Endothelial cell of umbilical vein (primary cell): ENCODE measurements around the gene ETHE1. TPM values are rescaled to one million over a fixed set of nuclear protein-coding genes. Genes with fewer than 3 reads are reported as not detected.
A peak's percentile ranks its signal among the peaks of the same experiment; 100 is the strongest.

Source experiments
- BruUV-seq: library from RNA; stranded (reverse); fragments of 400-500 nt; replicated peaks from 2 replicates; lab custom pipeline; 2021; lab: Mats Ljungman, UMichigan
- CTCF ChIA-PET: fragments of 300-600, 350-600 bp; sonication (Branson Sonifier 250); formaldehyde crosslinking; loops from one replicate; lab custom pipeline; 2021; ENCODE audit warnings: antibody characterized with exemption, inconsistent platforms; lab: Charles Lee
- POLR2A ChIA-PET: fragments of 300-600, 350-600 bp; sonication (Branson Sonifier 250); formaldehyde crosslinking; loops from one replicate; lab custom pipeline; 2021; ENCODE audit warnings: antibody characterized with exemption, inconsistent platforms; lab: Charles Lee
- DNase-seq: peaks from one replicate; pipeline ENCODE4 v3.0.0-alpha.2; 2011; ENCODE audit warnings: low read depth, low spot score
- FAIRE-seq: peaks from 2 replicates; lab custom pipeline; 2011; peaks lifted over from hg19 to GRCh38; lab: Jason Lieb, UNC
- H2AFZ ChIP-seq: 2 replicates; pipeline ENCODE4 v1.6.0; 2012; ENCODE audit warnings: low read depth, low read length, control low read depth, inconsistent platforms
- H3K27ac ChIP-seq: 2 replicates; pipeline ENCODE4 v1.5.1; 2011; ENCODE audit warnings: low read depth, mild to moderate bottlenecking, control low read depth, low read length, moderate library complexity; ENCODE audit not compliant: insufficient read depth
- H3K27me3 ChIP-seq, 2 experiments: 2 replicates each; pipeline versions ENCODE4 v1.6.0 to v1.6.1; 2011; ENCODE audit warnings: low read length in 2 of 2, mixed read lengths in 1 of 2; ENCODE audit not compliant: control insufficient read depth in 2 of 2, insufficient read depth in 2 of 2
- H3K36me3 ChIP-seq, 2 experiments: 2 replicates in 1 of 2; 3 replicates in 1 of 2; pipeline ENCODE4 v1.5.1; 2011; ENCODE audit warnings: low read length in 2 of 2, mild to moderate bottlenecking in 1 of 2, moderate library complexity in 1 of 2; ENCODE audit not compliant: control insufficient read depth in 2 of 2, insufficient read depth in 2 of 2; ENCODE audit errors: extremely low read depth in 1 of 2
- H3K4me1 ChIP-seq: 3 replicates; pipeline ENCODE4 v1.5.1; 2011; ENCODE audit warnings: mild to moderate bottlenecking, low read length; ENCODE audit not compliant: control insufficient read depth, insufficient read depth; ENCODE audit errors: extremely low read depth
- H3K4me2 ChIP-seq: 2 replicates; pipeline ENCODE4 v1.6.1; 2011; ENCODE audit warnings: low read length, control low read depth, mixed read lengths; ENCODE audit not compliant: insufficient read depth
- H3K4me3 ChIP-seq, 3 experiments: fragments of 200-600 bp in 1 of 3; sonication (generic), shearing (Covaris generic) in 1 of 3; replicated peaks in 1 of 3; 2 replicates each; pipeline ENCODE4 v1.5.1; 2011 to 2016; ENCODE audit warnings: control low read depth in 3 of 3, low read length in 3 of 3, mild to moderate bottlenecking in 2 of 3, inconsistent platforms in 1 of 3, low read depth in 1 of 3, moderate library complexity in 1 of 3; ENCODE audit not compliant: insufficient read depth in 1 of 3
- H3K79me2 ChIP-seq: 2 replicates; pipeline ENCODE4 v1.6.0; 2012; ENCODE audit warnings: low read length, inconsistent platforms; ENCODE audit not compliant: control insufficient read depth, insufficient read depth
- H3K9ac ChIP-seq: replicated peaks from 2 replicates; pipeline ENCODE3; 2011; ENCODE audit warnings: low read length, control low read depth; ENCODE audit not compliant: insufficient read depth; ENCODE audit errors: extremely low read depth
- H3K9me1 ChIP-seq: replicated peaks from 3 replicates; pipeline ENCODE4 v1.6.0; 2011; ENCODE audit warnings: mild to moderate bottlenecking, low read length; ENCODE audit not compliant: control insufficient read depth, insufficient read depth; ENCODE audit errors: extremely low read depth
- H3K9me3 ChIP-seq: replicated peaks from 2 replicates; pipeline ENCODE4 v1.5.1; 2012; ENCODE audit warnings: low read length, inconsistent platforms; ENCODE audit not compliant: control insufficient read depth, insufficient read depth
- H4K20me1 ChIP-seq: replicated peaks from 2 replicates; pipeline ENCODE3; 2011; ENCODE audit warnings: mild to moderate bottlenecking, low read length; ENCODE audit not compliant: control insufficient read depth, insufficient read depth; ENCODE audit errors: extremely low read depth
- CTCF ChIP-seq, 2 donors: IDR thresholded peaks; 1 replicate in 1 of 2; 2 replicates in 1 of 2; pipeline ENCODE4 v1.5.1; 2011; ENCODE audit warnings: low read length in 2 of 2, mild to moderate bottlenecking in 2 of 2, moderate library complexity in 2 of 2, control low read depth in 1 of 2, inconsistent platforms in 1 of 2, low read depth in 1 of 2; ENCODE audit not compliant: insufficient read depth in 1 of 2; ENCODE audit errors: extremely low read depth in 1 of 2
- FOS ChIP-seq: IDR thresholded peaks from 2 replicates; pipeline ENCODE4 v1.6.1; 2011; ENCODE audit warnings: mild to moderate bottlenecking, low read length, moderate library complexity, borderline replicate concordance; ENCODE audit not compliant: insufficient read depth
- GATA2 ChIP-seq: IDR thresholded peaks from 2 replicates; pipeline ENCODE4 v1.7.0; 2011; ENCODE audit warnings: low read depth, mild to moderate bottlenecking, moderate library complexity, mixed read lengths, low read length; ENCODE audit not compliant: insufficient read length, insufficient read depth
- JUN ChIP-seq: IDR thresholded peaks from 2 replicates; pipeline ENCODE4 v1.6.1; 2011; ENCODE audit warnings: borderline replicate concordance, low read depth; ENCODE audit not compliant: insufficient read length, insufficient read depth
- MAX ChIP-seq: IDR thresholded peaks from 2 replicates; pipeline ENCODE4 v1.6.1; 2011; ENCODE audit not compliant: insufficient read depth, insufficient read length
- MYC ChIP-seq: IDR thresholded peaks from one replicate; pipeline ENCODE4 v1.6.1; 2011; ENCODE audit warnings: mild to moderate bottlenecking, low read depth, low read length
- POLR2A ChIP-seq: IDR thresholded peaks from 2 replicates; pipeline ENCODE4 v1.6.1; 2012; ENCODE audit warnings: low read depth, mild to moderate bottlenecking, control low read depth, low read length
- POLR2AphosphoS5 ChIP-seq: IDR thresholded peaks from 2 replicates; pipeline ENCODE4 v1.6.1; 2012; ENCODE audit warnings: low read depth, mild to moderate bottlenecking, control low read depth, low read length, moderate library complexity; ENCODE audit not compliant: insufficient read depth
- dilution Hi-C: fragments of 300-500 bp; cut with MboI; formaldehyde crosslinking; loops from one replicate; pipeline ENCODE4 v1.15.0; 2019; ENCODE audit warnings: low sequenced_read_pairs; ENCODE audit not compliant: extremely low pct_ligation_motif_present
- intact Hi-C: fragments of 100-400 bp; cut with micrococcal nuclease; formaldehyde crosslinking; loops from one replicate; pipeline ENCODE4 v1.10.0; 2022
- polyA plus RNA-seq, 4 experiments: library from polyadenylated mRNA; depleted of rRNA in 3 of 4; stranded (reverse) in 3 of 4; unstranded in 1 of 4; fragments of >200 nt; gene quantifications; 2 replicates each; pipeline versions ENCODE4 v1.2.1 to v1.2.3, GENCODE V29; 2011 to 2012; ENCODE audit warnings: missing spikeins in 1 of 4
- total RNA-seq: library from RNA; stranded (reverse); gene quantifications from 2 replicates; pipeline ENCODE4 v1.2.3, GENCODE V29; 2021

The ETHE1 gene
- total and polyA plus RNA-seq, 2 donors (not counting 3 experiments of a cell fraction or from before 2014, with no cell fraction given) = 34.5 to 124 TPM

GRCh38 chr19:43532571-43532961, 5.6 kb upstream of the ETHE1 start:
- Histone ChIP-seq H3K9me3 (no peaks in the 10 kb centered on the region), H3K9me1 (no peaks in the 10 kb centered on the region), H3K4me1 (peaks cover 10% of the 10 kb centered on the region), H3K27ac (no peak overlapping the region), H3K4me3 (peak overlapping the region; percentile 22 to 61 (median 31)), H4K20me1 (no peaks in the 10 kb centered on the region), H3K36me3 (no peaks in the 10 kb centered on the region), H3K27me3 (no peaks in the 10 kb centered on the region), H2AFZ (peak overlapping the region; percentile 91), H3K9ac (peak overlapping the region; percentile 13), H3K4me2 (peak overlapping the region; percentile 50), H3K79me2 (no peaks in the 10 kb centered on the region)
- CTCF ChIA-PET = interaction anchor here (0.7 to 6.2 kb wide), 7 partner anchors 7 to 86 kb away, joined by 3 to 118 read pairs (median 18); partner anchors contain the start of genes IRGQ and ZNF576
- no peak for TF ChIP-seq MYC
- peak; percentile 27 for TF ChIP-seq POLR2A
- no TSS peak for BruUV-seq
- POLR2A ChIA-PET = no interaction called here
- DNase-seq (no peak), FAIRE-seq (no peak)
- dilution Hi-C loops = no loop called here
- intact Hi-C loops = no loop called here

- intact Hi-C loops = loop anchor here (2.0 to 5.0 kb wide), 2 partner anchors 23 to 66 kb away; partner anchors contain the start of gene PHLDB3
- H3K9ac ChIP-seq = no peak overlapping the region
- H3K4me2 ChIP-seq = no peak overlapping the region
- peaks cover 19% of the 10 kb centered on the region for H3K79me2 ChIP-seq
- H3K4me1 ChIP-seq = peaks cover 19% of the 10 kb centered on the region
- H3K27ac ChIP-seq = no peak overlapping the region
- H3K9me3 ChIP-seq = no peaks in the 10 kb centered on the region
- TF ChIP-seq JUN (no peak), POLR2AphosphoS5 (no peak), GATA2 (no peak), MYC (no peak), POLR2A (no peak), MAX (no peak), CTCF (IDR thresholded peaks at IDR 0.05; ENCODE audit: extremely low read depth in 1 of 2, insufficient read depth in 1 of 2, low read depth in 1 of 2, low read length in 2 of 2) (no peak), FOS (no peak)
- BruUV-seq = no TSS peak
- H3K4me3 ChIP-seq = no peak overlapping the region
- H3K27me3 ChIP-seq = no peaks in the 10 kb centered on the region
- no peak overlapping the region for H2AFZ ChIP-seq
- no peaks in the 10 kb centered on the region for H3K9me1 ChIP-seq
- no peak for FAIRE-seq
- POLR2A ChIA-PET = no interaction called here
- no peak for DNase-seq
- CTCF ChIA-PET = interaction anchor here (0.6 to 1.3 kb wide), 5 partner anchors 9 to 81 kb away, joined by 3 to 6 read pairs (median 5); partner anchors contain the start of gene IRGQ
- no peaks in the 10 kb centered on the region for H4K20me1 ChIP-seq
- no peaks in the 10 kb centered on the region for H3K36me3 ChIP-seq
- dilution Hi-C loops = no loop called here
Observed at GRCh38 chr19:43527860-43528622, 1.0 kb upstream of the ETHE1 start.
